SU-DHL-6 (cell line): ENCODE measurements around the gene WASF3.

Experiments used
- H2AFZ ChIP-seq: fragments of 200-600 bp; sonication (generic); 2 replicates; pipeline ENCODE4 v1.6.1; 2014; ENCODE audit warnings: low read depth, mild to moderate bottlenecking, moderate library complexity, mixed read lengths, antibody characterized with exemption, low read length; ENCODE audit not compliant: severe bottlenecking
- H3F3A ChIP-seq: fragments of 200-600 bp; shearing (Covaris generic); 2 replicates; pipeline ENCODE4 v1.6.0; 2016; ENCODE audit warnings: antibody characterized with exemption, mild to moderate bottlenecking; ENCODE audit not compliant: insufficient read depth
- H3K27ac ChIP-seq: fragments of 200-600 bp; sonication (generic); 2 replicates; pipeline ENCODE4 v1.5.1; 2016; ENCODE audit warnings: low read depth, mild to moderate bottlenecking, low read length, moderate library complexity, mixed read lengths
- H3K27me3 ChIP-seq: fragments of 200-600 bp; sonication (generic), shearing (Covaris generic); 2 replicates; pipeline ENCODE4 v1.6.0; 2014; ENCODE audit warnings: mild to moderate bottlenecking, low read length
- H3K36me3 ChIP-seq: fragments of 200-600 bp; sonication (generic); 2 replicates; pipeline ENCODE4 v1.6.1; 2014; ENCODE audit warnings: mild to moderate bottlenecking, low read length, mixed read lengths
- H3K4me2 ChIP-seq: fragments of 300-600, 200-600 bp; shearing (Covaris generic), sonication (generic); 2 replicates; pipeline ENCODE4 v1.6.0; 2014; ENCODE audit warnings: low read length, low read depth, mild to moderate bottlenecking; ENCODE audit not compliant: poor library complexity, severe bottlenecking
- H3K4me3 ChIP-seq: fragments of 200-600 bp; sonication (generic); 2 replicates; pipeline ENCODE4 v1.5.1; 2014; ENCODE audit warnings: antibody characterized with exemption, low read length, mild to moderate bottlenecking, mixed read lengths; ENCODE audit not compliant: insufficient read depth, poor library complexity, severe bottlenecking
- H3K79me2 ChIP-seq: fragments of 200-600 bp; sonication (generic); 2 replicates; pipeline ENCODE4 v1.6.1; 2014; ENCODE audit warnings: mild to moderate bottlenecking, low read length, moderate library complexity; ENCODE audit not compliant: insufficient read depth
- H3K9ac ChIP-seq: fragments of 200-600 bp; sonication (generic); 2 replicates; pipeline ENCODE4 v1.7.0; 2014; ENCODE audit warnings: mild to moderate bottlenecking, low read length
- H3K9me2 ChIP-seq: fragments of 200-600 bp; sonication (generic); replicated peaks from 2 replicates; pipeline ENCODE4 v1.6.1; 2014; ENCODE audit warnings: low read length; ENCODE audit not compliant: insufficient read depth
- H3K9me3 ChIP-seq: fragments of 200-600 bp; sonication (generic); 2 replicates; pipeline ENCODE4 v1.6.1; 2014; ENCODE audit warnings: low read length, mixed read lengths; ENCODE audit not compliant: insufficient read depth
- H4K20me1 ChIP-seq: fragments of 200-600 bp; sonication (generic); 2 replicates; pipeline ENCODE4 v1.6.1; 2014; ENCODE audit warnings: low read depth, mild to moderate bottlenecking, antibody characterized with exemption, low read length, moderate library complexity, mixed read lengths
- EZH2phosphoT487 ChIP-seq: fragments of 200-600 bp; sonication (generic), shearing (Covaris generic); conservative IDR thresholded peaks from 2 replicates; pipeline ENCODE4 v1.6.1; 2018; ENCODE audit warnings: mild to moderate bottlenecking, antibody characterized with exemption, low read length, moderate library complexity, mixed read lengths
- TF ChIP-seq, protein P1 (sequence below): fragments of 200-600 bp; sonication (generic); IDR thresholded peaks from one replicate; pipeline ENCODE4 v1.5.1; 2017; ENCODE audit warnings: antibody characterized with exemption, mild to moderate bottlenecking, low read length, moderate library complexity; ENCODE audit not compliant: insufficient read depth, poor library complexity, severe bottlenecking

The WASF3 gene

DNA sequence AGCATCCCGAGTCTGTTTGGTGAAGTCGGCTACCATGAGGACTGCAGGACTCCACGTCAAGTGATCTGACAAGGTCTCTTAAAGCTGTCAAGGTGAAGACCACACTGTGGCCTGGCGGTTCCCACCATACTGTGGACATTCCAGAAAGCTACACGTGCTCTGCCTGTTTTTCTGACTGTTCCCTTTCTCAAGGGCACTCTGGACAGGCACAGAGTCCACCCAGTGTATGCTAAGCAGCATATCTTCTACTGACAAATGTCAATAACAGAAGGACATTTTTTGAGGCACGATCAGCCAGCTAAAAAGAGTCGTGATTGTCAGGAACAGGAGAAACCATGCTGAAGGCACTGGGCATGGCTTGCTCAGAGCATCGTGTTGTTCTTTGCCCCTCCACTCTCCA lies 12.8 kb upstream of the WASF3 start:
- H2AFZ ChIP-seq: no peak overlapping the region
- TF ChIP-seq, protein P1, sequence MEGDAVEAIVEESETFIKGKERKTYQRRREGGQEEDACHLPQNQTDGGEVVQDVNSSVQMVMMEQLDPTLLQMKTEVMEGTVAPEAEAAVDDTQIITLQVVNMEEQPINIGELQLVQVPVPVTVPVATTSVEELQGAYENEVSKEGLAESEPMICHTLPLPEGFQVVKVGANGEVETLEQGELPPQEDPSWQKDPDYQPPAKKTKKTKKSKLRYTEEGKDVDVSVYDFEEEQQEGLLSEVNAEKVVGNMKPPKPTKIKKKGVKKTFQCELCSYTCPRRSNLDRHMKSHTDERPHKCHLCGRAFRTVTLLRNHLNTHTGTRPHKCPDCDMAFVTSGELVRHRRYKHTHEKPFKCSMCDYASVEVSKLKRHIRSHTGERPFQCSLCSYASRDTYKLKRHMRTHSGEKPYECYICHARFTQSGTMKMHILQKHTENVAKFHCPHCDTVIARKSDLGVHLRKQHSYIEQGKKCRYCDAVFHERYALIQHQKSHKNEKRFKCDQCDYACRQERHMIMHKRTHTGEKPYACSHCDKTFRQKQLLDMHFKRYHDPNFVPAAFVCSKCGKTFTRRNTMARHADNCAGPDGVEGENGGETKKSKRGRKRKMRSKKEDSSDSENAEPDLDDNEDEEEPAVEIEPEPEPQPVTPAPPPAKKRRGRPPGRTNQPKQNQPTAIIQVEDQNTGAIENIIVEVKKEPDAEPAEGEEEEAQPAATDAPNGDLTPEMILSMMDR: no peak
- TF ChIP-seq EZH2phosphoT487: no peak
- no peaks in the 10 kb centered on the region for H4K20me1 ChIP-seq
- no peaks in the 10 kb centered on the region for H3K9me2 ChIP-seq
- no peaks in the 10 kb centered on the region for H3K79me2 ChIP-seq
- H3K4me3 ChIP-seq: no peak overlapping the region
- H3K9ac ChIP-seq: no peak overlapping the region
- no peaks in the 10 kb centered on the region for H3K27me3 ChIP-seq
- H3K9me3 ChIP-seq: no peaks in the 10 kb centered on the region
- no peak overlapping the region for H3K27ac ChIP-seq
- H3K36me3 ChIP-seq: no peaks in the 10 kb centered on the region
- H3F3A ChIP-seq: no peaks in the 10 kb centered on the region
- no peak overlapping the region for H3K4me2 ChIP-seq

DNA sequence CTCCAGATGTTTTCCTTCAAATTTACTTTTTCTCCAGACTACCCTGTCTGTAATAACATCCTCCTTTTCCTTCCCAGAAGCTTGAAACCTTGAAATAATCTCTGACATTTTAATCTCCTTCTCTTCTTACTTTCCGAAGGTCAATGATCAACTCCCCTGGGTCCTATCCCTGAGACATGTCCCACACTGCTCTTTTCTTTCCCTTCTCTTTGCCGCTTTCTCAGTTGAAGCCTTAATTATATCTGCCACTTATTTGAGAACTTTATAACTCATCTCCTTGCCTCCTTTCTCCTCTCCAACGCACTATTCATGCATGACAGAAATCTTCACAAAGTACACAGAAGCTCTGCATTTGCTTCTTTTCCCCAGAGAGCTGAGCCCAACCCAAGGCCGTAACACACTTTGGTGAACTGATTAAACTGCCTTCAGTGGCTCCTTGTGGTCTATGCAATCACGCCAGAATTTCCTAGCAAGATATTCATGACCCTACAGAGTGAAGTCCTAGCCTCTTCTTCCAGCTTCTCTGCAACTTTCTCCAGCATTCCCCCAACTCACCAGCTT lies 9.2 kb upstream of the WASF3 start:
- Histone ChIP-seq H3K36me3 (no peaks in the 10 kb centered on the region), H3K4me3 (no peak overlapping the region), H4K20me1 (no peaks in the 10 kb centered on the region), H3K9me3 (no peaks in the 10 kb centered on the region), H3K4me2 (no peak overlapping the region), H3K9ac (no peak overlapping the region), H3K27ac (no peak overlapping the region), H3K9me2 (no peaks in the 10 kb centered on the region), H3F3A (no peaks in the 10 kb centered on the region), H3K79me2 (no peaks in the 10 kb centered on the region), H3K27me3 (no peaks in the 10 kb centered on the region), H2AFZ (no peak overlapping the region)
- no peak for TF ChIP-seq EZH2phosphoT487
- TF ChIP-seq, protein P1: no peak

DNA sequence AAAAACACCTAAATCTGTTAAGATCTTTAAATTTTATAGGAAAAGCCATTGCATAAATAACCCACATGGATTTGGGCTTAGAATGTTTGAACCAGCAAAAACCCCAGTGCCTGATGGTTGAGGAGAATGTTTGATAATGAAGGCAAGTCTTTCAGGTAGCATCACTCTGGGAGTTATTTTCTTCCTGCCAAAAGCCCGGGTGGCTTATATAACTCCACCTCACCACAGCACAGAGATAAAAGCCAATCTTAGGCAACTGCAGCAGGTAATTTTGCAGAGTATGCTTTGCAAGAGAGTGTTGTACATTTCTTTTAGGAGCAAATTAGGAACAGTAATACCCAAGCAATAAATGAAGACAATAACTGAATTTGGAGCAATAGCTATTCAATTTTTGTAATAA lies 7.8 kb upstream of the WASF3 start:
- no peaks in the 10 kb centered on the region for H3K27me3 ChIP-seq
- H2AFZ ChIP-seq: no peak overlapping the region
- TF ChIP-seq EZH2phosphoT487: no peak
- TF ChIP-seq, protein P1: no peak
- no peaks in the 10 kb centered on the region for H3K9me3 ChIP-seq
- no peaks in the 10 kb centered on the region for H3K36me3 ChIP-seq
- H3K9ac ChIP-seq: no peak overlapping the region
- no peaks in the 10 kb centered on the region for H3F3A ChIP-seq
- no peak overlapping the region for H3K4me2 ChIP-seq
- no peaks in the 10 kb centered on the region for H4K20me1 ChIP-seq
- H3K4me3 ChIP-seq: no peak overlapping the region
- H3K27ac ChIP-seq: no peak overlapping the region
- no peaks in the 10 kb centered on the region for H3K79me2 ChIP-seq
- no peaks in the 10 kb centered on the region for H3K9me2 ChIP-seq
